A673 (cell line): Measurements from ENCODE around the gene GALNT10. TPM values are rescaled to one million over a fixed set of nuclear protein-coding genes. Genes with fewer than 3 reads are reported as not detected.

Experiments
- BruUV-seq: library from RNA; stranded (reverse); fragments of 400-500 nt; replicated peaks from 2 replicates; lab custom pipeline; 2021; lab: Mats Ljungman, UMichigan
- CTCF ChIA-PET: fragments of 300-600 bp; sonication (Branson Sonifier 250); formaldehyde crosslinking; loops from one replicate; lab custom pipeline; 2022; ENCODE audit warnings: antibody characterized with exemption; lab: Charles Lee
- POLR2A ChIA-PET: fragments of 300-600 bp; sonication (Branson Sonifier 250); formaldehyde crosslinking; loops from one replicate; lab custom pipeline; 2022; ENCODE audit warnings: antibody characterized with exemption; ENCODE audit not compliant: low non-redundant PET; lab: Charles Lee
- DNase-seq: peaks from one replicate; pipeline ENCODE4 v3.0.0-alpha.2; 2015; ENCODE audit warnings: low spot score
- H3K27ac ChIP-seq: fragments of 200-600 bp; sonication (generic); 2 replicates; pipeline ENCODE4 v1.5.1; 2016; ENCODE audit warnings: mixed run types, low read depth, mild to moderate bottlenecking, mixed read lengths, antibody characterized with exemption, low read length; ENCODE audit not compliant: poor library complexity, severe bottlenecking
- H3K27me3 ChIP-seq: fragments of 200-600 bp; sonication (generic); replicated peaks from 2 replicates; pipeline ENCODE4 v1.6.1; 2017; ENCODE audit warnings: mixed run types, low read depth, mild to moderate bottlenecking, mixed read lengths, antibody characterized with exemption, low read length; ENCODE audit not compliant: insufficient read depth, poor library complexity
- H3K36me3 ChIP-seq: fragments of 200-600 bp; sonication (generic); 2 replicates; pipeline ENCODE4 v1.6.1; 2016; ENCODE audit warnings: mixed run types, mild to moderate bottlenecking, mixed read lengths, antibody characterized with exemption, low read length; ENCODE audit not compliant: insufficient read depth, poor library complexity, severe bottlenecking
- H3K4me1 ChIP-seq: fragments of 200-600 bp; sonication (generic); 2 replicates; pipeline ENCODE4 v1.6.1; 2017; ENCODE audit warnings: mixed run types, mild to moderate bottlenecking, mixed read lengths, antibody characterized with exemption, low read length; ENCODE audit not compliant: insufficient read depth, poor library complexity, severe bottlenecking
- H3K4me3 ChIP-seq: fragments of 200-600 bp; sonication (generic); 2 replicates; pipeline ENCODE4 v1.5.1; 2016; ENCODE audit warnings: low read depth, mixed run types, mild to moderate bottlenecking, mixed read lengths, low read length; ENCODE audit not compliant: poor library complexity, severe bottlenecking
- H3K9me3 ChIP-seq: fragments of 200-600 bp; sonication (generic); 2 replicates; pipeline ENCODE4 v1.6.1; 2016; ENCODE audit warnings: mixed run types, low read depth, mild to moderate bottlenecking, mixed read lengths, antibody characterized with exemption, low read length; ENCODE audit not compliant: poor library complexity, severe bottlenecking
- CTCF ChIP-seq: fragments of 300-800, 200-600 bp; sonication (generic); conservative IDR thresholded peaks from 2 replicates; pipeline ENCODE4 v1.5.1; 2017; ENCODE audit warnings: low read depth, mild to moderate bottlenecking, antibody characterized with exemption, low read length, moderate library complexity, mixed read lengths
- EZH2 ChIP-seq: fragments of 200-600 bp; sonication (generic); IDR thresholded peaks from 2 replicates; pipeline ENCODE4 v1.6.1; 2017; ENCODE audit warnings: borderline replicate concordance, low read depth, mild to moderate bottlenecking, mixed read lengths, antibody characterized with exemption, low read length; ENCODE audit not compliant: poor library complexity, severe bottlenecking
- intact Hi-C: fragments of 100-400 bp; cut with micrococcal nuclease; formaldehyde crosslinking; loops from one replicate; pipeline ENCODE4 v1.10.0; 2022; ENCODE audit not compliant: unreplicated experiment
- total RNA-seq: library from RNA; stranded (reverse); gene quantifications from 2 replicates; pipeline ENCODE4 v1.2.3, GENCODE V29; 2021

GALNT10 gene
- total RNA-seq, 1 experiment from 2014 or later: 17.9 TPM

- Histone ChIP-seq H3K4me3 (no peak overlapping the region), H3K9me3 (no peaks in the 10 kb centered on the region), H3K4me1 (no peaks in the 10 kb centered on the region), H3K27ac (no peak overlapping the region), H3K36me3 (no peaks in the 10 kb centered on the region), H3K27me3 (no peaks in the 10 kb centered on the region)
- DNase-seq: no peak
- no TSS peak for BruUV-seq
- intact Hi-C loops: no loop called here
- CTCF ChIA-PET: no interaction called here
- POLR2A ChIA-PET: no interaction called here
- no peak for TF ChIP-seq CTCF
- no peak for TF ChIP-seq EZH2
Observed at GRCh38 chr5:154410786-154411185, 220.3 kb downstream of the GALNT10 start.

- intact Hi-C loops: no loop called here
- Histone ChIP-seq H3K4me3 (no peak overlapping the region), H3K27me3 (no peaks in the 10 kb centered on the region), H3K36me3 (no peaks in the 10 kb centered on the region), H3K27ac (no peak overlapping the region), H3K4me1 (no peaks in the 10 kb centered on the region), H3K9me3 (no peaks in the 10 kb centered on the region)
- CTCF ChIA-PET: no interaction called here
- BruUV-seq: no TSS peak
- POLR2A ChIA-PET: no interaction called here
- DNase-seq: no peak
- TF ChIP-seq EZH2 (no peak), CTCF (no peak)
Observed at GRCh38 chr5:154411338-154411737, 220.8 kb downstream of the GALNT10 start.

GRCh38 chr5:154412316-154412715 is 221.8 kb downstream of the GALNT10 start:
- CTCF ChIA-PET: no interaction called here
- H3K4me3 ChIP-seq: no peak overlapping the region
- H3K27ac ChIP-seq: no peak overlapping the region
- no TSS peak for BruUV-seq
- intact Hi-C loops: no loop called here
- H3K9me3 ChIP-seq: no peaks in the 10 kb centered on the region
- H3K36me3 ChIP-seq: no peaks in the 10 kb centered on the region
- H3K27me3 ChIP-seq: no peaks in the 10 kb centered on the region
- no peak for DNase-seq
- peaks cover 9% of the 10 kb centered on the region for H3K4me1 ChIP-seq
- TF ChIP-seq CTCF (no peak), EZH2 (no peak)
- POLR2A ChIA-PET: no interaction called here
